Karpas-422 (cell line): ENCODE results near the gene ANKEF1. TPM values are rescaled to one million over a fixed set of nuclear protein-coding genes. Genes with fewer than 3 reads are reported as not detected.

Source experiments
- DNase-seq: peaks from one replicate; pipeline ENCODE4 v3.0.0-alpha.2; 2015
- H2AFZ ChIP-seq: fragments of 200-600 bp; sonication (generic); 2 replicates; pipeline ENCODE4 v1.6.1; 2014; ENCODE audit warnings: antibody characterized with exemption, low read length, mixed read lengths
- H3K27ac ChIP-seq: fragments of 200-600 bp; sonication (generic); 2 replicates; pipeline ENCODE4 v1.5.1; 2014; ENCODE audit warnings: mild to moderate bottlenecking, low read length, moderate library complexity
- H3K27me3 ChIP-seq: fragments of 200-600 bp; sonication (generic); 2 replicates; pipeline ENCODE4 v1.6.1; 2014; ENCODE audit warnings: low read length, mixed read lengths
- H3K36me3 ChIP-seq: fragments of 200-600 bp; sonication (generic); 2 replicates; pipeline ENCODE4 v1.6.1; 2014; ENCODE audit warnings: low read length, mixed read lengths; ENCODE audit not compliant: insufficient read depth
- H3K4me1 ChIP-seq: fragments of 200-600 bp; sonication (generic); 2 replicates; pipeline ENCODE4 v1.6.1; 2014; ENCODE audit warnings: mild to moderate bottlenecking, low read length, mixed read lengths
- H3K4me2 ChIP-seq: fragments of 200-600 bp; sonication (generic); 2 replicates; pipeline ENCODE4 v1.6.1; 2014; ENCODE audit warnings: low read length, low read depth, mild to moderate bottlenecking; ENCODE audit not compliant: poor library complexity, severe bottlenecking
- H3K4me3 ChIP-seq: fragments of 200-600 bp; sonication (generic); 2 replicates; pipeline ENCODE4 v1.5.1; 2014; ENCODE audit warnings: mild to moderate bottlenecking, antibody characterized with exemption, low read length, mixed read lengths
- H3K79me2 ChIP-seq: fragments of 200-600 bp; sonication (generic); 2 replicates; pipeline ENCODE4 v1.6.1; 2014; ENCODE audit warnings: mild to moderate bottlenecking, low read length, mixed read lengths
- H3K9ac ChIP-seq: fragments of 200-600 bp; sonication (generic); 2 replicates; pipeline ENCODE4 v1.6.0; 2014; ENCODE audit warnings: low read length
- H3K9me2 ChIP-seq: fragments of 200-600 bp; sonication (generic), shearing (Covaris generic); replicated peaks from 2 replicates; pipeline ENCODE4 v1.6.0; 2014; ENCODE audit warnings: mild to moderate bottlenecking, low read length, moderate library complexity; ENCODE audit not compliant: insufficient read depth
- H3K9me3 ChIP-seq: fragments of 300-700, 200-600 bp; sonication (generic); 2 replicates; pipeline ENCODE4 v1.6.1; 2014; ENCODE audit warnings: low read length, mixed read lengths
- H4K20me1 ChIP-seq: fragments of 200-600 bp; sonication (generic); 2 replicates; pipeline ENCODE4 v1.6.1; 2014; ENCODE audit warnings: mild to moderate bottlenecking, antibody characterized with exemption, low read length, low read depth; ENCODE audit not compliant: insufficient read depth
- small RNA-seq: library from RNA; depleted of rRNA; stranded (forward); fragments of <200 nt; gene quantifications from one replicate; pipeline ENCODE3, GENCODE V24; 2014
- total RNA-seq: library from RNA; depleted of rRNA; stranded (reverse); fragments of >200 nt; shearing (Covaris generic); gene quantifications from 2 replicates; pipeline ENCODE4 v1.2.3, GENCODE V29; 2014; ENCODE audit warnings: low replicate concordance; rRNA removed

Gene ANKEF1
- total RNA-seq, 1 experiment from 2014 or later, result 9.6 TPM

DNA sequence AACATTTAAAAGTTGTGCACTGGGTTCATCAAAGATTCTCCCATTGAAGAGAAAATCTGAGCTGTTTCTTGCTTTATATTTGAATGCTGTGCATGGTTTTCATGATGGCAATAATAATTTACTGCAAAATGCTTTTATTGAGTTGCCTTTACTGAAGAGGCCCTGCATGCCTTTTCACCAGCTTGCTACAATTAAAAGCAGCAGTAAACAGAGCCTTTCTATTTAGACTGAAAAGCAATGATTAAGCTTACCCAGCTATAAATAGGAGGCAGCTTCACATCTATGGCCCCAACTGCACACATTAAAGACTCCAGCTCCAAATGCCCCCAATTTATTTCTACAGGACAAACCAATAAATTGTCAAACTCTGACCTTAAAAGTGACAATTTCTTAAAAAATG is 70.3 kb downstream of the ANKEF1 start:
- H3K4me1 ChIP-seq, result no peaks in the 10 kb centered on the region
- H3K9me2 ChIP-seq, result no peaks in the 10 kb centered on the region
- no peaks in the 10 kb centered on the region for H4K20me1 ChIP-seq
- H2AFZ ChIP-seq, result no peak overlapping the region
- H3K4me3 ChIP-seq, result no peak overlapping the region
- H3K27me3 ChIP-seq, result no peaks in the 10 kb centered on the region
- no peak overlapping the region for H3K4me2 ChIP-seq
- no peaks in the 10 kb centered on the region for H3K9me3 ChIP-seq
- no peaks in the 10 kb centered on the region for H3K79me2 ChIP-seq
- no peak overlapping the region for H3K9ac ChIP-seq
- no peak overlapping the region for H3K27ac ChIP-seq
- H3K36me3 ChIP-seq, result no peaks in the 10 kb centered on the region
- DNase-seq, result no peak

Small RNA genes lying within 50 kb of the gene (small RNA-seq; reads per million reads assigned to genes)
- gene RF00017, result not detected

Other genes starting within 250 kb of the ANKEF1 start
- gene PAK5, start 195.9 kb upstream of the ANKEF1 start, total RNA-seq, result not detected in 2 replicates
- not detected in 2 replicates for gene SNAP25, start 183.8 kb downstream of the ANKEF1 start, total RNA-seq